ENCODE data around the gene TAS1R3.

- no peak for TF ChIP-seq CTCF (IDR thresholded peaks at IDR 0.05; ENCODE audit: insufficient read depth, low read length)
- no peak for TF ChIP-seq POLR2AphosphoS5 (IDR thresholded peaks at IDR 0.05; ENCODE audit: low read depth)
Observed at GRCh38 chr1:1291023-1291528, 40.0 kb upstream of the TAS1R3 start.

Measured in HL-60 (cell line).